AG04449 (cell line): ENCODE results near the gene ARPP19.

Source experiments
- CTCF ChIA-PET: fragments of 350-600 bp; formaldehyde crosslinking; extraction: SDS; loops from one replicate; lab custom pipeline; 2021; ENCODE audit warnings: antibody characterized with exemption; lab: Yijun Ruan, JAX
- POLR2A ChIA-PET: fragments of 400-600, 350-600 bp; formaldehyde crosslinking; extraction: SDS; loops from one replicate; lab custom pipeline; 2020; ENCODE audit warnings: antibody characterized with exemption, inconsistent platforms; lab: Yijun Ruan, JAX
- DNase-seq: peaks from one replicate; pipeline ENCODE4 v3.0.0-alpha.2; 2010; ENCODE audit warnings: low read depth, low spot score
- H3K4me3 ChIP-seq: 2 replicates; pipeline ENCODE4 v1.5.1; 2011; ENCODE audit warnings: low read depth, mild to moderate bottlenecking, control low read depth, low read length
- CTCF ChIP-seq: IDR thresholded peaks from one replicate; pipeline ENCODE4 v1.5.1; 2011; ENCODE audit warnings: mild to moderate bottlenecking, moderate library complexity, low read length, control low read depth, inconsistent platforms; ENCODE audit not compliant: insufficient read depth; ENCODE audit errors: missing control alignments

The ARPP19 gene

GRCh38 chr15:52568601-52569585 lies at the start of gene ARPP19:
Gene ARPP19 (minus strand): TSS chr15:52569030. CDS start chr15:52568892, 138 bp downstream.
- H3K4me3 ChIP-seq: peak within 1 kb of the TSS; percentile 65
- peak; percentile 31 for DNase-seq
- CTCF ChIA-PET: interaction anchor here (0.9 kb wide), 2 partner anchors 14 to 162 kb away, joined by 3 read pairs; no protein-coding TSS in a partner anchor
- TF ChIP-seq CTCF: peak; percentile 10
- POLR2A ChIA-PET: interaction anchor here (0.6 kb wide), 1 partner anchor 73 kb away, joined by 3 read pairs; no protein-coding TSS in a partner anchor

GRCh38 chr15:52617026-52617425 lies 48.2 kb upstream of the ARPP19 start:
- ChIA-PET CTCF (interaction anchor here (1.8 kb wide), 1 partner anchor 360 kb away, joined by 9 read pairs; no protein-coding TSS in a partner anchor), POLR2A (no interaction called here)

GRCh38 chr15:52615302-52615701 lies 46.5 kb upstream of the ARPP19 start:
- POLR2A ChIA-PET: no interaction called here
- H3K4me3 ChIP-seq: no peak overlapping the region

More at GRCh38 chr15:52617026-52617425, 48.2 kb upstream of the ARPP19 start:
- TF ChIP-seq CTCF: no peak
- no peak overlapping the region for H3K4me3 ChIP-seq
- no peak for DNase-seq

GRCh38 chr15:52609593-52609992 lies 40.8 kb upstream of the ARPP19 start:
- no peak overlapping the region for H3K4me3 ChIP-seq
- POLR2A ChIA-PET: no interaction called here
- CTCF ChIA-PET: no interaction called here
- no peak for TF ChIP-seq CTCF
- DNase-seq: no peak

More at GRCh38 chr15:52615302-52615701, 46.5 kb upstream of the ARPP19 start:
- TF ChIP-seq CTCF: no peak
- CTCF ChIA-PET: interaction anchor here (1.9 kb wide), 1 partner anchor 11 kb away, joined by 6 read pairs; no protein-coding TSS in a partner anchor
- DNase-seq: no peak

- CTCF ChIA-PET: no interaction called here
- POLR2A ChIA-PET: no interaction called here
- no peak for DNase-seq
Measured at GRCh38 chr15:52584414-52584813, 15.6 kb upstream of the ARPP19 start.

More at GRCh38 chr15:52584414-52584813, 15.6 kb upstream of the ARPP19 start:
- H3K4me3 ChIP-seq: no peak overlapping the region
- TF ChIP-seq CTCF: no peak
